SK-N-SH (cell line): ENCODE measurements around the gene SLC25A21. TPM values are rescaled to one million over a fixed set of nuclear protein-coding genes. Genes with fewer than 3 reads are reported as not detected.
"Not testable (repeated sequence)": the region's sequence is repeated elsewhere in the genome, so short reads cannot be mapped to it uniquely, and the experiment has no call there.

Experiments used
- CTCF ChIA-PET: fragments of 300-600, 350-600 bp; formaldehyde crosslinking; extraction: SDS; loops from one replicate; lab custom pipeline; 2021; lab: Yijun Ruan, JAX
- POLR2A ChIA-PET: fragments of 350-600 bp; sonication (Branson Sonifier 250); formaldehyde crosslinking; extraction: SDS; loops from one replicate; lab custom pipeline; 2020; ENCODE audit warnings: antibody characterized with exemption, inconsistent platforms; lab: Yijun Ruan, JAX
- DNase-seq: peaks from one replicate; pipeline ENCODE4 v3.0.0; 2012
- H2AFZ ChIP-seq: fragments of 200-600 bp; sonication (generic); 2 replicates; pipeline ENCODE4 v1.8.1; 2016; ENCODE audit warnings: antibody characterized with exemption, mild to moderate bottlenecking, low read depth
- H3F3A ChIP-seq: fragments of 200-600 bp; sonication (generic); replicated peaks from 2 replicates; pipeline ENCODE3; 2016; ENCODE audit warnings: antibody characterized with exemption, mild to moderate bottlenecking; ENCODE audit not compliant: insufficient read depth
- H3K27ac ChIP-seq, 2 experiments: fragments of 200-500 bp in 1 of 2; fragments of 200-600 bp in 1 of 2; sonication (Bioruptor generic) in 1 of 2; sonication (generic), shearing (Covaris generic) in 1 of 2; 2 replicates each; pipeline versions ENCODE4 v1.5.1 to v1.6.1; 2014 to 2016; ENCODE audit warnings: low read depth in 2 of 2, inconsistent platforms in 1 of 2, low read length in 1 of 2, mild to moderate bottlenecking in 1 of 2, mixed read lengths in 1 of 2
- H3K27me3 ChIP-seq: fragments of 200-600 bp; sonication (generic), shearing (Covaris generic); 2 replicates; pipeline ENCODE4 v1.6.1; 2016; ENCODE audit warnings: mixed run types; ENCODE audit not compliant: insufficient read depth
- H3K36me3 ChIP-seq, 2 experiments: fragments of 200-500 bp in 1 of 2; fragments of 200-600 bp in 1 of 2; sonication (Bioruptor generic) in 1 of 2; sonication (generic) in 1 of 2; replicated peaks in 1 of 2; 2 replicates each; pipeline versions ENCODE3 to v1.5.1; 2014 to 2016; ENCODE audit warnings: low read length in 1 of 2, mild to moderate bottlenecking in 1 of 2; ENCODE audit not compliant: insufficient read depth in 2 of 2, control insufficient read depth in 1 of 2
- H3K4me1 ChIP-seq, 2 experiments: fragments of 200-500 bp in 1 of 2; fragments of 200-600 bp in 1 of 2; sonication (Bioruptor generic) in 1 of 2; sonication (generic), shearing (Covaris generic) in 1 of 2; 2 replicates each; pipeline versions ENCODE4 v1.5.1 to v1.6.1; 2014 to 2016; ENCODE audit warnings: low read depth in 1 of 2, low read length in 1 of 2, mixed run types in 1 of 2; ENCODE audit not compliant: insufficient read depth in 2 of 2, control insufficient read depth in 1 of 2
- H3K4me2 ChIP-seq: fragments of 200-600 bp; sonication (generic), shearing (Covaris generic); 2 replicates; pipeline ENCODE4 v1.6.1; 2017; ENCODE audit warnings: mixed run types
- H3K4me3 ChIP-seq, 2 experiments: fragments of 200-500 bp in 1 of 2; fragments of 200-600 bp in 1 of 2; sonication (Bioruptor generic) in 1 of 2; sonication (generic), shearing (Covaris generic) in 1 of 2; 2 replicates each; pipeline versions ENCODE4 v1.5.1 to v1.8.1; 2014 to 2016; ENCODE audit warnings: low read depth in 2 of 2, inconsistent platforms in 1 of 2, low read length in 1 of 2, mild to moderate bottlenecking in 1 of 2, mixed read lengths in 1 of 2, moderate library complexity in 1 of 2
- H3K79me2 ChIP-seq: fragments of 200-600 bp; sonication (generic); 2 replicates; pipeline ENCODE4 v1.8.1; 2017; ENCODE audit warnings: mild to moderate bottlenecking; ENCODE audit not compliant: insufficient read depth
- H3K9ac ChIP-seq: fragments of 200-600 bp; sonication (generic); 2 replicates; pipeline ENCODE4 v1.6.1; 2017; ENCODE audit warnings: mixed run types
- H3K9me2 ChIP-seq: fragments of 200-600 bp; sonication (generic); 2 replicates; pipeline ENCODE4 v1.6.1; 2017; ENCODE audit warnings: mixed run types
- H3K9me3 ChIP-seq: fragments of 200-600 bp; sonication (generic); 2 replicates; pipeline ENCODE4 v1.6.1; 2017; ENCODE audit warnings: mixed run types, mild to moderate bottlenecking, moderate library complexity
- H4K20me1 ChIP-seq: fragments of 200-600 bp; sonication (generic); 2 replicates; pipeline ENCODE4 v1.6.1; 2017; ENCODE audit warnings: mild to moderate bottlenecking, mixed run types; ENCODE audit not compliant: insufficient read depth
- EP300 ChIP-seq, 2 experiments: IDR thresholded peaks; 2 replicates each; pipeline versions ENCODE4 v1.4.0 to v1.6.1; 2012; ENCODE audit warnings: borderline replicate concordance in 1 of 2, low read depth in 1 of 2, low read length in 1 of 2
- FOSL2 ChIP-seq: IDR thresholded peaks from 2 replicates; pipeline ENCODE4 v1.4.0; 2012; ENCODE audit warnings: low read depth, mild to moderate bottlenecking, moderate library complexity, borderline replicate concordance
- GABPA ChIP-seq: IDR thresholded peaks from 2 replicates; pipeline ENCODE4 v1.4.0; 2012; ENCODE audit warnings: low read depth, mild to moderate bottlenecking
- IRF3 ChIP-seq: fragments of 150-350 bp; IDR thresholded peaks from 2 replicates; pipeline ENCODE4 v1.6.1; 2016; ENCODE audit warnings: mild to moderate bottlenecking, low read depth, low read length
- JUND ChIP-seq: IDR thresholded peaks from 2 replicates; pipeline ENCODE4 v1.4.0; 2012
- MEF2A ChIP-seq: IDR thresholded peaks from 2 replicates; pipeline ENCODE4 v1.4.0; 2012; ENCODE audit warnings: low read depth, borderline replicate concordance
- MXI1 ChIP-seq: IDR thresholded peaks from 2 replicates; pipeline ENCODE4 v1.6.1; 2012; ENCODE audit warnings: mild to moderate bottlenecking, low read depth, low read length, improper control_type of control experiment
- NRF1 ChIP-seq: IDR thresholded peaks from 2 replicates; pipeline ENCODE4 v1.6.1; 2012; ENCODE audit warnings: low read depth, mild to moderate bottlenecking, low read length
- POLR2AphosphoS5 ChIP-seq: IDR thresholded peaks from 2 replicates; pipeline ENCODE4 v1.6.1; 2012; ENCODE audit warnings: low read depth, low read length
- RCOR1 ChIP-seq: fragments of 150-350 bp; IDR thresholded peaks from 2 replicates; pipeline ENCODE4 v1.6.1; 2017; ENCODE audit warnings: antibody characterized with exemption, low read length
- RFX5 ChIP-seq: IDR thresholded peaks from 2 replicates; pipeline ENCODE4 v1.6.1; 2012; ENCODE audit warnings: mild to moderate bottlenecking, improper control_type of control experiment, low read length
- SIN3A ChIP-seq: IDR thresholded peaks from 2 replicates; pipeline ENCODE4 v1.6.1; 2012; ENCODE audit warnings: low read depth, mild to moderate bottlenecking, low read length, moderate library complexity, borderline replicate concordance
- TCF12 ChIP-seq: IDR thresholded peaks from 2 replicates; pipeline ENCODE4 v1.4.0; 2012
- TEAD4 ChIP-seq: IDR thresholded peaks from 2 replicates; pipeline ENCODE4 v1.4.0; 2012; ENCODE audit warnings: mild to moderate bottlenecking, borderline replicate concordance; ENCODE audit not compliant: insufficient read depth
- USF1 ChIP-seq: IDR thresholded peaks from 2 replicates; pipeline ENCODE4 v1.4.0; 2012; ENCODE audit warnings: low read depth, borderline replicate concordance
- WGBS: methylation state at CpG from one replicate; pipeline ENCODE4 v1.1.6; 2017; ENCODE audit warnings: low lambda C conversion rate; 5-methylcytosine and 5-hydroxymethylcytosine counted together
- polyA plus RNA-seq, 3 experiments: library from polyadenylated mRNA; depleted of rRNA; stranded (reverse); fragments of >200 nt; gene quantifications; 2 replicates each; pipeline ENCODE4 v1.2.3, GENCODE V29; 2012

The SLC25A21 gene
- polyA plus RNA-seq, 1 of the 3 experiments (the other 2 are of a cell fraction): not detected

- H3K4me1 ChIP-seq, H2AFZ ChIP-seq, H3K79me2 ChIP-seq, H3K9me3 ChIP-seq, H3F3A ChIP-seq, POLR2A ChIA-PET, DNase-seq, H3K27ac ChIP-seq, H3K4me2 ChIP-seq, H3K4me3 ChIP-seq, H3K36me3 ChIP-seq, H4K20me1 ChIP-seq, CTCF ChIA-PET, H3K27me3 ChIP-seq, H3K9ac ChIP-seq, H3K9me2 ChIP-seq: not testable (repeated sequence)
- WGBS: 30% methylated on average over 8 of the region's 8 CpGs
Measured at GRCh38 chr14:37184520-37184919, 12.1 kb upstream of the SLC25A21 start.

- CTCF ChIA-PET: no interaction called here
- H3K36me3 ChIP-seq: no peaks in the 10 kb centered on the region
- no peaks in the 10 kb centered on the region for H4K20me1 ChIP-seq
- H3F3A ChIP-seq: no peaks in the 10 kb centered on the region
- H3K4me2 ChIP-seq: no peak overlapping the region
- H2AFZ ChIP-seq: no peak overlapping the region
- no peak overlapping the region for H3K9ac ChIP-seq
- DNase-seq: no peak
- no peaks in the 10 kb centered on the region for H3K9me2 ChIP-seq
- TF ChIP-seq RCOR1 (no peak), USF1 (no peak), TEAD4 (no peak), EP300 (IDR thresholded peaks at IDR 0.05; ENCODE audit: borderline replicate concordance in 1 of 2, low read depth in 1 of 2, low read length in 1 of 2) (no peak), SIN3A (no peak), POLR2AphosphoS5 (no peak), IRF3 (no peak), NRF1 (no peak), MEF2A (no peak), FOSL2 (no peak), JUND (no peak), MXI1 (no peak), GABPA (no peak), RFX5 (no peak), TCF12 (no peak)
- no peak overlapping the region for H3K27ac ChIP-seq
- H3K27me3 ChIP-seq: no peaks in the 10 kb centered on the region
- POLR2A ChIA-PET: no interaction called here
- H3K4me3 ChIP-seq: no peak overlapping the region
- no peaks in the 10 kb centered on the region for H3K4me1 ChIP-seq
- H3K79me2 ChIP-seq: no peaks in the 10 kb centered on the region
- H3K9me3 ChIP-seq: no peaks in the 10 kb centered on the region
- WGBS: 46% methylated on average over 3 of the region's 6 CpGs
Measured at GRCh38 chr14:37181441-37181840, 9.0 kb upstream of the SLC25A21 start.

GRCh38 chr14:37180886-37181285, 8.5 kb upstream of the SLC25A21 start:
- H3K4me3 ChIP-seq: not testable (repeated sequence)

More at GRCh38 chr14:37180886-37181285, 8.5 kb upstream of the SLC25A21 start:
- H3K27ac ChIP-seq, H3K4me1 ChIP-seq, H3K36me3 ChIP-seq, H3K79me2 ChIP-seq, H3K9me2 ChIP-seq, H3K9me3 ChIP-seq, H3K4me2 ChIP-seq, H3K27me3 ChIP-seq, POLR2A ChIA-PET, DNase-seq, H2AFZ ChIP-seq, CTCF ChIA-PET, H3K9ac ChIP-seq, H4K20me1 ChIP-seq, H3F3A ChIP-seq: not testable (repeated sequence)
- WGBS: 27% methylated on average over 7 of the region's 7 CpGs
